WTC11 (cell line): ENCODE results near the gene SCYL1. TPM values are rescaled to one million over a fixed set of nuclear protein-coding genes. Genes with fewer than 3 reads are reported as not detected.
A peak's percentile ranks its signal among the peaks of the same experiment; 100 is the strongest.

Source experiments
- ATAC-seq: fragments of 200-7000 bp; cut with Tn5 transposase; 2 replicates; pipeline ENCODE4 v1.10.0; 2021; ENCODE audit warnings: mild to moderate bottlenecking, moderate library complexity
- CTCF ChIA-PET: fragments of 300-600 bp; sonication (Branson Sonifier 250); formaldehyde crosslinking; loops from one replicate; lab custom pipeline; 2021; ENCODE audit warnings: antibody characterized with exemption; lab: Charles Lee
- POLR2A ChIA-PET: fragments of 350-600 bp; sonication (Branson Sonifier 250); formaldehyde crosslinking; loops from one replicate; lab custom pipeline; 2021; ENCODE audit warnings: antibody characterized with exemption; lab: Charles Lee
- DNase-seq: peaks from one replicate; pipeline ENCODE4 v3.0.0; 2021; ENCODE audit warnings: low spot score
- H3K27ac Mint-ChIP-seq: 2 replicates; pipeline ENCODE4 v1.8.0; 2021; ENCODE audit warnings: mixed read lengths
- H3K27me3 Mint-ChIP-seq: 2 replicates; pipeline ENCODE4 v1.8.0; 2021; ENCODE audit warnings: low read depth, mild to moderate bottlenecking, moderate library complexity, mixed read lengths
- H3K36me3 Mint-ChIP-seq: 2 replicates; pipeline ENCODE4 v1.8.0; 2021; ENCODE audit warnings: mixed read lengths
- H3K4me1 Mint-ChIP-seq: 2 replicates; pipeline ENCODE4 v1.8.0; 2022; ENCODE audit warnings: mixed read lengths
- H3K4me3 Mint-ChIP-seq: 2 replicates; pipeline ENCODE4 v1.8.0; 2021; ENCODE audit warnings: mild to moderate bottlenecking, moderate library complexity, mixed read lengths
- H3K9me3 Mint-ChIP-seq: 2 replicates; pipeline ENCODE4 v1.8.0; 2021; ENCODE audit warnings: mixed read lengths
- CREB1 ChIP-seq: sonication (generic); formaldehyde crosslinking; IDR thresholded peaks from 2 replicates; pipeline ENCODE4 v1.8.0; 2023; ENCODE audit warnings: mild to moderate bottlenecking, missing genetic modification reagents
- CREM ChIP-seq: sonication (generic); formaldehyde crosslinking; IDR thresholded peaks from 2 replicates; pipeline ENCODE4 v1.8.1; 2022; ENCODE audit warnings: mild to moderate bottlenecking, missing genetic modification reagents, moderate library complexity
- ETV6 ChIP-seq: sonication (generic); formaldehyde crosslinking; IDR thresholded peaks from 2 replicates; pipeline ENCODE4 v1.8.1; 2022; ENCODE audit warnings: mild to moderate bottlenecking, missing genetic modification reagents
- FOXP1 ChIP-seq: sonication (generic); formaldehyde crosslinking; IDR thresholded peaks from 2 replicates; pipeline ENCODE4 v1.8.0; 2022; ENCODE audit warnings: missing genetic modification reagents, mild to moderate bottlenecking, moderate library complexity, borderline replicate concordance
- IRF2 ChIP-seq: sonication (generic); formaldehyde crosslinking; IDR thresholded peaks from 2 replicates; pipeline ENCODE4 v1.8.0; 2022; ENCODE audit warnings: low read depth, missing genetic modification reagents, borderline replicate concordance
- JAZF1 ChIP-seq: fragments of 250-450 bp; sonication (Bioruptor Pico); IDR thresholded peaks from 2 replicates; pipeline ENCODE4 v1.9.0; 2021; ENCODE audit warnings: moderate library complexity, mild to moderate bottlenecking, inconsistent platforms
- MXD4 ChIP-seq: fragments of 250-450 bp; sonication (Bioruptor Pico); IDR thresholded peaks from 2 replicates; pipeline ENCODE4 v1.8.0; 2021; ENCODE audit warnings: mild to moderate bottlenecking, moderate library complexity, borderline replicate concordance
- NFYB ChIP-seq: sonication (generic); formaldehyde crosslinking; conservative IDR thresholded peaks from 2 replicates; pipeline ENCODE4 v1.8.0; 2022; ENCODE audit warnings: low read depth, missing genetic modification reagents
- SMAD3 ChIP-seq: sonication (generic); formaldehyde crosslinking; IDR thresholded peaks from 2 replicates; pipeline ENCODE4 v1.8.0; 2022; ENCODE audit warnings: missing genetic modification reagents, mild to moderate bottlenecking, borderline replicate concordance
- TP53 ChIP-seq: sonication (generic); formaldehyde crosslinking; IDR thresholded peaks from 2 replicates; pipeline ENCODE4 v1.8.1; 2023; ENCODE audit warnings: mild to moderate bottlenecking, missing genetic modification reagents
- ZNF396 ChIP-seq: fragments of 250-450 bp; sonication (Bioruptor Pico); IDR thresholded peaks from 2 replicates; pipeline ENCODE4 v1.8.0; 2021; ENCODE audit warnings: mild to moderate bottlenecking, moderate library complexity, borderline replicate concordance
- ZNF423 ChIP-seq: fragments of 250-450 bp; sonication (Bioruptor Pico); IDR thresholded peaks from 2 replicates; pipeline ENCODE4 v2.1.2; 2022; ENCODE audit warnings: mild to moderate bottlenecking, moderate library complexity
- total RNA-seq: library from RNA; stranded (reverse); gene quantifications from 3 replicates; pipeline ENCODE4 v1.2.3, GENCODE V29; 2021
- TF ChIP-seq, protein P1 (sequence below): fragments of 250-450 bp; sonication (Bioruptor Pico); IDR thresholded peaks from 2 replicates; pipeline ENCODE4 v1.8.0; 2021; ENCODE audit warnings: mild to moderate bottlenecking
- TF ChIP-seq, protein P2 (sequence below): fragments of 250-450 bp; sonication (Bioruptor Pico); IDR thresholded peaks from 2 replicates; pipeline ENCODE4 v2.1.2; 2022; ENCODE audit warnings: mild to moderate bottlenecking, moderate library complexity
- TF ChIP-seq, protein P3 (sequence below): sonication (generic); formaldehyde crosslinking; IDR thresholded peaks from 2 replicates; pipeline ENCODE4 v1.8.1; 2023; ENCODE audit warnings: mild to moderate bottlenecking, missing genetic modification reagents
- TF ChIP-seq, protein P4 (sequence below): sonication (generic); formaldehyde crosslinking; IDR thresholded peaks from 2 replicates; pipeline ENCODE4 v1.8.1; 2023; ENCODE audit warnings: mild to moderate bottlenecking, missing genetic modification reagents
- TF ChIP-seq, protein P5 (sequence below): sonication (generic); formaldehyde crosslinking; IDR thresholded peaks from 2 replicates; pipeline ENCODE4 v1.8.1; 2023; ENCODE audit warnings: mild to moderate bottlenecking, missing genetic modification reagents, borderline replicate concordance

The SCYL1 gene
- total RNA-seq, 1 experiment from 2014 or later = 76.8 TPM

DNA sequence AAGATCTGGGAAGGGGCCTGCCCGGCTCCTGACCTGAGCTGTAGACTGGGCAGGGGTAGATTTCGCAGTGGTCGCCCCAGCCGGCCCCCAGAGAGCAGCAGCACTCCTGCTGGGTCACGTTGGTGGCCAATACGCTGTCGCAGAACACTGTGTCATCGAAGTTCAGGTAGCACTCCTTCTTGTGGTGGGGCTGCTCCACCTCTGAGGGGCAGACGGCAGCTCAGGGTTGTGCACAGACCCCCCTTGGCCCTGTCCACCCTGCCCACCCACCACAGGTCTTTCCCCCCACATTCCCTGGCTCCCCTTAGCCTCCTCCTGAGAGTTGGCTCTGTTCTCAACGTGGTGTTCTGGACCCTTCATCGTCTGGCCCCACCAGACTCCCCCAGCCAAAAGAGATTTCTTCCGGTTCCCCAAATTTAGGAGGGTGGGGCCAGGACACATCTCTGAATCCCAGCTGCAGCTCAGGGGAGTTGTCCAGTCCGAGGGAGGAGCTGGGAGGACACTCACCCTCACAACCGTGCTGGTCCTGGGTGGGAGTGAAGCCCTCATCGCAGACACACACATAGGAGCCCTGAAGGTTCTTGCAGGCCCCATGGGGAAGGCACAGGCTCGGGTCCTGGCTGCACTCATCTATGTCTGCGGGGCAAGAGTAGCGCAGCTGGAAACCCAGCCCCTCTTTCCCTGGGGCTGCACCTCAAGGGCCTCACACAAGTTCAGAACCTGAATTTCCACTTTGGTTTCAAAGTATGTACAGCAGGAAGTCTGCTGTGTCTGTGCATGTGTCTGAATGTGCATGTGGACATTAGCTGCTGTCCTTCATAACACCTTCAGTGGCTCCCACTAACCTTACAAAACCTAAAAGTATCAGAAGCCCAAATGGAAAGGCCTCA, 16.5 kb downstream of the SCYL1 start:
- TF ChIP-seq IRF2 (CRISPR knock-in tag) (no peak), TP53 (CRISPR knock-in tag) (0 out of 2 replicates have a peak, but pooled peaks have one; percentile 50)

DNA sequence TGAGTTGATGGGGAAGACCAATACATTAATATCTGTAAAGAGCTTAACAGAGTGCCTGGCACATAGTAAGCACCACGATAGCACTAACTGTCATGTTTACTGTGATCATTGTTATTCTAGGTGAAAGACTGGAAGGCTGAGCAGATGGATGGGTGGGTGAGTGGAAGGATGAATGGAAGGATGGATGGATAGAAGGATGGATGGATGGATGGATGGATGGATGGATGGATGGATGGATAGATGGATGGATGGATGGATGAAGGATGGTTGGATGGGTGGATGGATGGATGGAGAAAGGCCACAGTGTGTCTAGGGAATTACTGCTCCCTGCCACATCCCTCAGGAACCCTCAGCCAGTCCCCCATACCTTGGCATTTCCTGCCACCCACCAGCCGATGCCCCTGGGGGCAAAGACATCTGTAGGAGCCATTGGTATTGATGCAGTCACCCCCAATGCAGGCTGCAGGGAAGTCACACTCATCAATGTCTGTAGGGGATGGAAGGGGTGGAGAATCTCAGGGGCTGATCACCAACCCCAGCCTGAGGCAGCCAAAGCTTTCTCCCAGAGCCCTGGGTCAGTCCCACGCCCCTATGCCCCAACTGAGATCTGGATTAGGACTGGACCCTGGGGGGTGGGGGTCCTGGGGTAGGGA, 18.0 kb downstream of the SCYL1 start:
- ChIA-PET POLR2A (no interaction called here), CTCF (interaction anchor here (0.7 to 10.3 kb wide), 4 partner anchors 10 to 165 kb away, joined by 3 to 271 read pairs (median 220); partner anchors contain the start of genes FAM89B, KCNK7 and ZNRD2)
- Mint-ChIP-seq H3K9me3 (no peaks in the 10 kb centered on the region), H3K4me1 (peaks cover 13% of the 10 kb centered on the region), H3K4me3 (no peak overlapping the region), H3K27me3 (peaks cover 79% of the 10 kb centered on the region), H3K36me3 (no peaks in the 10 kb centered on the region), H3K27ac (no peak overlapping the region)
- ATAC-seq (no peak), DNase-seq (no peak)
- TF ChIP-seq SMAD3 (CRISPR knock-in tag) (no peak), MXD4 (CRISPR knock-in tag) (no peak), CREB1 (CRISPR knock-in tag) (no peak)
- TF ChIP-seq, protein P1, sequence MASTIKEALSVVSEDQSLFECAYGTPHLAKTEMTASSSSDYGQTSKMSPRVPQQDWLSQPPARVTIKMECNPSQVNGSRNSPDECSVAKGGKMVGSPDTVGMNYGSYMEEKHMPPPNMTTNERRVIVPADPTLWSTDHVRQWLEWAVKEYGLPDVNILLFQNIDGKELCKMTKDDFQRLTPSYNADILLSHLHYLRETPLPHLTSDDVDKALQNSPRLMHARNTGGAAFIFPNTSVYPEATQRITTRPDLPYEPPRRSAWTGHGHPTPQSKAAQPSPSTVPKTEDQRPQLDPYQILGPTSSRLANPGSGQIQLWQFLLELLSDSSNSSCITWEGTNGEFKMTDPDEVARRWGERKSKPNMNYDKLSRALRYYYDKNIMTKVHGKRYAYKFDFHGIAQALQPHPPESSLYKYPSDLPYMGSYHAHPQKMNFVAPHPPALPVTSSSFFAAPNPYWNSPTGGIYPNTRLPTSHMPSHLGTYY (CRISPR knock-in tag) = no peak

More for the DNA sequence above, 16.5 kb downstream of the SCYL1 start:
- Mint-ChIP-seq H3K27me3 (peaks cover 68% of the 10 kb centered on the region), H3K36me3 (no peaks in the 10 kb centered on the region), H3K4me3 (peak overlapping the region; percentile 68), H3K27ac (no peak overlapping the region), H3K9me3 (no peaks in the 10 kb centered on the region), H3K4me1 (peaks cover 10% of the 10 kb centered on the region)
- DNase-seq = no peak
- peak; percentile 35 for ATAC-seq
- ChIA-PET POLR2A (interaction anchor here (0.6 to 2.1 kb wide), 13 partner anchors 11 to 1262 kb away, joined by 3 to 10 read pairs (median 4); partner anchors contain the start of genes FAM89B, MALAT1 and ZNRD2), CTCF (interaction anchor here (0.6 to 10.3 kb wide), 55 partner anchors 8 to 911 kb away, joined by 3 to 271 read pairs (median 5); partner anchors contain the start of genes CDC42EP2, DPF2, EHBP1L1 and FAM89B)

DNA sequence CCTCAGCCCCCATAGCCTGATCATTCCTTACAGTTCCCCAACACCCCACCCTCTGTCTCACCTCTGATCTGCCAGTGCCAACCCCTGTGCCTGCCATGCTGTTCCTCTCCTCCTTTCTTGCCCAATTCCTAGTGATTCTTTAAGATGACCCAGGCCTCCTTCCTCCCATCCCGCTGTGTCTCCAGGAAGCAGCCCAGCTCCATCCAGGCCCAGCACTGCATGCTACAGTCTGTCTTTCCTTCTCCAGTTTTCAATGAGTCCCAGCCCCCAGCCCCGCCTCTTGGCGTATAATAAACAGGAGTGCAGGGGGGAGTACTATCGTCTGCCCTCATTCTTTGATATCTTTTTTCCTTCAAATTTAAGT, 21.0 kb downstream of the SCYL1 start:
- ChIA-PET POLR2A (no interaction called here), CTCF (interaction anchor here (0.6 to 10.3 kb wide), 7 partner anchors 11 to 48 kb away, joined by 3 to 270 read pairs (median 5); partner anchors contain the start of genes FAM89B, LTBP3 and ZNRD2)
- no peaks in the 10 kb centered on the region for H3K36me3 Mint-ChIP-seq
- peaks cover 16% of the 10 kb centered on the region for H3K4me1 Mint-ChIP-seq
- H3K9me3 Mint-ChIP-seq = no peaks in the 10 kb centered on the region
- peak overlapping the region; percentile 66 for H3K4me3 Mint-ChIP-seq
- peaks cover 90% of the 10 kb centered on the region for H3K27me3 Mint-ChIP-seq
- DNase-seq (no peak), ATAC-seq (no peak)
- no peak overlapping the region for H3K27ac Mint-ChIP-seq
- TF ChIP-seq ETV6 (CRISPR knock-in tag) (no peak), ZNF423 (CRISPR knock-in tag) (no peak), JAZF1 (no peak), FOXP1 (CRISPR knock-in tag) (no peak), ZNF396 (CRISPR knock-in tag) (no peak), NFYB (no peak), CREM (no peak)
- TF ChIP-seq, protein P2, sequence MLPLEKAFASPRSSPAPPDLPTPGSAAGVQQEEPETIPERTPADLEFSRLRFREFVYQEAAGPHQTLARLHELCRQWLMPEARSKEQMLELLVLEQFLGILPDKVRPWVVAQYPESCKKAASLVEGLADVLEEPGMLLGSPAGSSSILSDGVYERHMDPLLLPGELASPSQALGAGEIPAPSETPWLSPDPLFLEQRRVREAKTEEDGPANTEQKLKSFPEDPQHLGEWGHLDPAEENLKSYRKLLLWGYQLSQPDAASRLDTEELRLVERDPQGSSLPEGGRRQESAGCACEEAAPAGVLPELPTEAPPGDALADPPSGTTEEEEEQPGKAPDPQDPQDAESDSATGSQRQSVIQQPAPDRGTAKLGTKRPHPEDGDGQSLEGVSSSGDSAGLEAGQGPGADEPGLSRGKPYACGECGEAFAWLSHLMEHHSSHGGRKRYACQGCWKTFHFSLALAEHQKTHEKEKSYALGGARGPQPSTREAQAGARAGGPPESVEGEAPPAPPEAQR (CRISPR knock-in tag) = no peak
- TF ChIP-seq, protein P3, sequence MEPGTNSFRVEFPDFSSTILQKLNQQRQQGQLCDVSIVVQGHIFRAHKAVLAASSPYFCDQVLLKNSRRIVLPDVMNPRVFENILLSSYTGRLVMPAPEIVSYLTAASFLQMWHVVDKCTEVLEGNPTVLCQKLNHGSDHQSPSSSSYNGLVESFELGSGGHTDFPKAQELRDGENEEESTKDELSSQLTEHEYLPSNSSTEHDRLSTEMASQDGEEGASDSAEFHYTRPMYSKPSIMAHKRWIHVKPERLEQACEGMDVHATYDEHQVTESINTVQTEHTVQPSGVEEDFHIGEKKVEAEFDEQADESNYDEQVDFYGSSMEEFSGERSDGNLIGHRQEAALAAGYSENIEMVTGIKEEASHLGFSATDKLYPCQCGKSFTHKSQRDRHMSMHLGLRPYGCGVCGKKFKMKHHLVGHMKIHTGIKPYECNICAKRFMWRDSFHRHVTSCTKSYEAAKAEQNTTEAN (CRISPR knock-in tag) = no peak
- TF ChIP-seq, protein P4, sequence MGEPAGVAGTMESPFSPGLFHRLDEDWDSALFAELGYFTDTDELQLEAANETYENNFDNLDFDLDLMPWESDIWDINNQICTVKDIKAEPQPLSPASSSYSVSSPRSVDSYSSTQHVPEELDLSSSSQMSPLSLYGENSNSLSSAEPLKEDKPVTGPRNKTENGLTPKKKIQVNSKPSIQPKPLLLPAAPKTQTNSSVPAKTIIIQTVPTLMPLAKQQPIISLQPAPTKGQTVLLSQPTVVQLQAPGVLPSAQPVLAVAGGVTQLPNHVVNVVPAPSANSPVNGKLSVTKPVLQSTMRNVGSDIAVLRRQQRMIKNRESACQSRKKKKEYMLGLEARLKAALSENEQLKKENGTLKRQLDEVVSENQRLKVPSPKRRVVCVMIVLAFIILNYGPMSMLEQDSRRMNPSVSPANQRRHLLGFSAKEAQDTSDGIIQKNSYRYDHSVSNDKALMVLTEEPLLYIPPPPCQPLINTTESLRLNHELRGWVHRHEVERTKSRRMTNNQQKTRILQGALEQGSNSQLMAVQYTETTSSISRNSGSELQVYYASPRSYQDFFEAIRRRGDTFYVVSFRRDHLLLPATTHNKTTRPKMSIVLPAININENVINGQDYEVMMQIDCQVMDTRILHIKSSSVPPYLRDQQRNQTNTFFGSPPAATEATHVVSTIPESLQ (CRISPR knock-in tag) = no peak
- TF ChIP-seq, protein P5, sequence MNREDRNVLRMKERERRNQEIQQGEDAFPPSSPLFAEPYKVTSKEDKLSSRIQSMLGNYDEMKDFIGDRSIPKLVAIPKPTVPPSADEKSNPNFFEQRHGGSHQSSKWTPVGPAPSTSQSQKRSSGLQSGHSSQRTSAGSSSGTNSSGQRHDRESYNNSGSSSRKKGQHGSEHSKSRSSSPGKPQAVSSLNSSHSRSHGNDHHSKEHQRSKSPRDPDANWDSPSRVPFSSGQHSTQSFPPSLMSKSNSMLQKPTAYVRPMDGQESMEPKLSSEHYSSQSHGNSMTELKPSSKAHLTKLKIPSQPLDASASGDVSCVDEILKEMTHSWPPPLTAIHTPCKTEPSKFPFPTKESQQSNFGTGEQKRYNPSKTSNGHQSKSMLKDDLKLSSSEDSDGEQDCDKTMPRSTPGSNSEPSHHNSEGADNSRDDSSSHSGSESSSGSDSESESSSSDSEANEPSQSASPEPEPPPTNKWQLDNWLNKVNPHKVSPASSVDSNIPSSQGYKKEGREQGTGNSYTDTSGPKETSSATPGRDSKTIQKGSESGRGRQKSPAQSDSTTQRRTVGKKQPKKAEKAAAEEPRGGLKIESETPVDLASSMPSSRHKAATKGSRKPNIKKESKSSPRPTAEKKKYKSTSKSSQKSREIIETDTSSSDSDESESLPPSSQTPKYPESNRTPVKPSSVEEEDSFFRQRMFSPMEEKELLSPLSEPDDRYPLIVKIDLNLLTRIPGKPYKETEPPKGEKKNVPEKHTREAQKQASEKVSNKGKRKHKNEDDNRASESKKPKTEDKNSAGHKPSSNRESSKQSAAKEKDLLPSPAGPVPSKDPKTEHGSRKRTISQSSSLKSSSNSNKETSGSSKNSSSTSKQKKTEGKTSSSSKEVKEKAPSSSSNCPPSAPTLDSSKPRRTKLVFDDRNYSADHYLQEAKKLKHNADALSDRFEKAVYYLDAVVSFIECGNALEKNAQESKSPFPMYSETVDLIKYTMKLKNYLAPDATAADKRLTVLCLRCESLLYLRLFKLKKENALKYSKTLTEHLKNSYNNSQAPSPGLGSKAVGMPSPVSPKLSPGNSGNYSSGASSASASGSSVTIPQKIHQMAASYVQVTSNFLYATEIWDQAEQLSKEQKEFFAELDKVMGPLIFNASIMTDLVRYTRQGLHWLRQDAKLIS (CRISPR knock-in tag) = no peak
- TF ChIP-seq, protein P1 (CRISPR knock-in tag) = no peak
